ENCODE data around the gene FBLN5. TPM values are rescaled to one million over a fixed set of nuclear protein-coding genes. Genes with fewer than 3 reads are reported as not detected.
"Not testable (repeated sequence)": the region's sequence is repeated elsewhere in the genome, so short reads cannot be mapped to it uniquely, and the experiment has no call there.

Gene FBLN5
- total RNA-seq, 1 donor from 2014 or later, result 61.7 TPM

DNA sequence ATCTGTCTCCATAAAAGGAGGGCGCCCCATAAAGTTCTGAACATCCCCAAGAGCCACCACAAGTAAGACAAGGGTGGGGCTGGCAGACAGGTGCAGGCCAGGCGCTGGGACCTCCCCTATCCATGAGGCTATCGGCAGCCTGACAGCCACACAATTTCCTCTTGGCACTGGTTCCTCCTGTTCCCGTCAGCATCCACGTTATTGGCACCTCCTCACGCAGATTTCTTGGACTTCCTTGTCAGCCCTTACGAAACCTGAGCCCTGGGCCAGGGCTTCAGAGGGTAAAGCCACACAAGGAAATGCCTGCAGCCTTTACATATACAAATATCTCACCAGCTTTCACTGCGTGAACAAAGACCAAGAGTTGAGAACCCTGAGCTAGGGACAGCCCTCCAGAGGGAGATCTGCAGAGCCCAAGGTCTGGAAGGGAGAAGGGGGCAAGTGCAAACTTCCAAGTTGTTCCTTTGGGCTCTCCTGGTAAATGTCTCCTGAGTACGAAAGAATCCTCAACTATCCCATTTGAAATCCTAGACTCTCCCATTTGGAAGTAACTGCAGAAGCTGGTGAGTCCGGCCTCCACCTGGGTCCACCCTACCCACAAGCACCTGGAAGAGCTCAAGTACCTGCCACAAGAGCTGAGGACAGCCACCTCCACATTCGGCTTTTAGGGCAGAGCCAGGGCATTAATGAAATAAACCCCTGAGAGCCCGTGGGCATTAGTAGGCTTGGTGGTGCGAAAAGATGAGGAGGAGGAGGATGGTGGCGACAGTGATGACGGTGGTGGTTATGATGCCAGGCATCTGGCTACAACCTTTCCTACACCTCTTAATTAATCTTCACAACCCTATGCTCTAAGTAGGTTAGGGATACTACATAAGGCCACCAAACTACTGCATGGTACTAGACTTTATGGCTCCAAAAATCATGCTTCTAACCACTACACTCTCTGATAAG is 74.7 kb downstream of the FBLN5 start:
- ATAC-seq (peak; percentile 88), DNase-seq (peak; percentile 72)
- intact Hi-C loops (cut with micrococcal nuclease), result no loop called here

DNA sequence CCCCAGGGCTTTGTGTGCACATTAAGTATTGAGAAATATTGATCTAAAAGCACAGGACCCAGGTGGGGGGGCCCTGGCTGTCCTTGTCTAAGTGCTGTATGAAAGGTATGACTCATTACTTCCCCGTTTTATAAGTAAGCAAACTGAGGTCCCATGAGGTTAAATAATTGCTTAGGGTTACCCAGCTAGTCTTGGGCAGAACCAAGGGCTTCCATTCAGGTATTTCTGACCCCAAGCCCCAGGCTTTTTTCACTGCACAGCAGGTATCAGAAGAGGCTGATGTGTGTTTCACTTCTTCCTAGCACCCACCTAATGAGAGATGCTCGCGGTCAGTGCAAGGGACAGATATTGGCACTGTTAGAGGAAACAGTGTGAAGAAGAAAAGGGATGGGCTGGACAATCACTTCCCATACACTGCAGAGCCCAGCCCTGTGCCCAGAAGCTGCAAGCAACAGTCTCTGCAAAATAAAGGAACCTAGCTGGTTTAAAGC is 75.4 kb downstream of the FBLN5 start:
- ATAC-seq, result peak; percentile 56
- intact Hi-C loops (cut with micrococcal nuclease), result no loop called here
- DNase-seq, result peak; percentile 46

DNA sequence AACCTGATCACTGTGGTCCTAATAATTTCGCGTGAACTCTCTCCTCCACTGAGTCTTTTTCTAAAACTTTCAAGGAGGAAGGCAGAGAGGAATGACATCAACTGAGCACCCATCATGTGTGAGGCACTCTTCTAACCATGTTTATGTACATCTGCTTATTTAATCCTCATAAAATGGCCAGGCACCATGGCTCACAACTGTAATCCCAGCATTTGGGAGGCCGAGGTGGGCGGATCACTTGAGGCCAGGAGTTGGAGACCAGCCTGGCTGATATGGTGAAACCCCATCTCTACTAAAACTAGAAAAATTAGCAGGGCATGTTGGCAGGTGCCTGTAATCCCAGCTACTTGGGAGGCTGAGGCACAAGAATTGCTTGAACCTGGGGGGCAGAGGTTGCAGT is 76.1 kb downstream of the FBLN5 start:
- intact Hi-C loops (cut with micrococcal nuclease); DNase-seq; ATAC-seq: not testable (repeated sequence)

DNA sequence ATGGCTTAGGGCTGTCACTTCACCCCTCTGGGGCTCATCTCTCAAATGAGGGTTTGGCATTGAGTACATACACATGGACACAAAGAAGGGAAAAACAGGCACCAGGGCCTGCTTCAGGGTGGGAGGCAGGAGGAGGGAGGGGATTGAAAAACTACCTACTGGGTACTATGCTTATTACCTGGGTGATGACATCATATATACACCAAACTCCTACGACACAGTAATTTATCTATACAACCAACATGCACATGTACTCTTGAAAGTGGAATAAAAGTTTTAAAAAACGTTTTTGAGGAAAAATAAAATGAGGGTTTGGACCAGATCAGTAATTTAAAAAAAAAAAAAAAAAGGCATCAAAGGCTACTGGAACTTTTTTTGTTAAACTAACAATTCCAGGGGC is 76.6 kb downstream of the FBLN5 start:
- DNase-seq (no peak), ATAC-seq (no peak)
- intact Hi-C loops (cut with micrococcal nuclease), result no loop called here

DNA sequence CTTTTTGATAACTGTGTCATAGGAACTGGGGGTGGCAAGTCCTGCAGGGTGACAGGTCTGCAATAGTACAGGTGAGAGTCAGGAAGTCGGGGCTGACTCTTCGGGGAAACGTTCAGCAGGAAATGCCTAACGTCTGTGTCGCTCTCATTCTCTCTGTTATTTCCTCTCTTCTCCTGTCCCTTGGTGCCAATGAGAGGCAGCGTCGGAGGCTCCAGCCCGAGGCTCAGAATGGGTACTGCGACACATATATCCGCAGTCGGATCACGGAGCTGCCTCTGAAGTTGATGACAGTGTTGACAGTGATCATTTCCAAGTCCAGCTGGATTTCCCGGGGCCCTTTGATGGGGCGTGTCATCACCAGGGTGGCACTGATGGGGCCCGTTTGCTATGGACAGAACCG is 77.5 kb downstream of the FBLN5 start:
- intact Hi-C loops (cut with micrococcal nuclease), result no loop called here
- no peak for ATAC-seq
- DNase-seq, result no peak

DNA sequence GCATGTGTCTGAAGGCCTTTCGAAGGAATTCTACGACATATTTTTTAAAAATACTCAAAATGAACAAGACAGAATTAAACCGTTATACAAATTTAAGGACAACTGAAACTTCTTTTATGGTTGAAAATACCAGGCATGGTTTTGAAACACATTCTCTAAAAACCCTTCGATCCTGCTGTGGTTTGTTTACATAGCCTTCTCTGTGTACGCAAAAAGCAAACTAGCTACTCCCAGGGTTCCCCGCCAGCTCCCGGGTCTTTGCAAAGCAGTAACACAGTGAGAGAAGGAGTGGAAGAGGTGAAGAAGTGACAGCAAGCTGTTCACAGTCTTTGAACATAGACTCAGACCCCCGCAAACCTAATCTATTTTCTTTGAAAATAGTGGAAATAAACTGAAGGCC is 77.9 kb downstream of the FBLN5 start:
- no peak for DNase-seq
- ATAC-seq, result no peak
- intact Hi-C loops (cut with micrococcal nuclease), result no loop called here

DNA sequence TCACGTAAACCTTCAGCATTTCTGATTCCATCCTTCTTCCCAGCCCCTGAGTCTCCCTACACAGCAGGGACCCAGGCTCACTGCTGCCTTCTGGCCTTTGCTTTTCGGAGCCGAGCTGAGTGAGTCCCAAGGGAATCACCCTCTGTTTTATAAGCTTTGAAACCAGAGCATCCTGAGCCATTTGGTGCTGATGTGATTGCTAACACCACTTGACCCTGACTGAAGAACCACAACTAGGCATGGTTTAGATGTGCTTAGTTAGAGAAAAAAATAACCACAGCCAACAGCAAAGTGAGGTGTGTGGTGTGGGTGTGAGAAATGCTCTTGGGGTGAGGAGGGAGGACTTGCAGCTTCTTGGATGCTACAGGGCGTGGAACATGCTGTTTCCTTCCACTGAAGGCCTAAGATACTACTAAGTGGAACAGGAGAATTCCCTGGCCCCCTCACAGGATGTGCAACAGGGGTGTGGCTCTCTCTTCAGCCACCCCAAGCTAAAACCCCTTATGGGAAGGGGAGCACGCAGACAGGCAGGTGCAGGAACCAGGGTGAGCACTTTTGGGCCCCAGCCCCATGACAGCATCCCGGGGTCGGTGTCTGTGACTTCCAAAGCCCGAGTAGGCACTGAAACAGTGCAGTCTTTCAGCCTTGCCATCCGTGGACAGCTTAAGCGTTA is 80.0 kb downstream of the FBLN5 start, which contains the start of gene TC2N:
Gene TC2N (minus strand): TSS at position 221 of the 673 bp plus-strand sequence. CDS start 53,767 bp downstream, outside the sequence.
- ATAC-seq, result no peak
- intact Hi-C loops (cut with micrococcal nuclease), result no loop called here
- DNase-seq, result no peak

DNA sequence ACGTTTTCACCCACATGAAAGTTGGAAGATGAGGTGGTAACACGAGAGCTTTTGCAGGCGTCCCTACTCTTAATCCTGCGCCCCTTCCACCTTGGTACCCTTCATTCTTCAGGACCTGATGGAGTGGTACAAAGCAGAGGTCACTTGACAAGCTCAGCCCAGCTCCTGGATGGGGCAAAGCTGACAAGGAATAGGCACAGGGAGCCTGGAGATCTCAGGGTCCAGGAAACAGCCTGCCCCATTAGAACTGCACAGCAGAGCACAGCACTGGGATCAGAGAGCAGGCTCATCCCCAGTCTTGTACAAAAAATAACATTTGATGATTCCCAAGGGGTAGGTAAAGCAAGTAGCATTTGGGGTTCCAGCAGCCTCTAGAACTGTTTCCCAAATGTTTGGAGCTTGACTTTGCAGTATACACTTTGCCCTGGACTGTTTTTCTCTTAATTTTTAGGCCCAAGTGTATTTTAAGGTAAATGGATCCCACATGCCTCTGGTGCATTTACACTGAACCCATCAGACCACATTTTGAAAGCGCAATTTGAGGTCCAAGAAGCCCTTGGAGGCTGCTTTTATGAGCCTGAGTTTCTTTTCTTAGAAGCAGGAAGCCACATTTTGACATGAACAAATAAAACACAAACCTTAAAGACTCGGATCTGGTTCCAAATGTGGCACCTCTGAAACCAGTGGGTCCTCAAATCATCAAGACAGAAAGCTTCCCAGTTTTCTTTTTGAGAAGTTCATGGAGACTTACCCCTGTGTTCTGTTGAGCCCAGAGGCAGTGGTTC is 80.8 kb downstream of the FBLN5 start:
- intact Hi-C loops (cut with micrococcal nuclease), result no loop called here
- ATAC-seq (no peak), DNase-seq (no peak)

DNA sequence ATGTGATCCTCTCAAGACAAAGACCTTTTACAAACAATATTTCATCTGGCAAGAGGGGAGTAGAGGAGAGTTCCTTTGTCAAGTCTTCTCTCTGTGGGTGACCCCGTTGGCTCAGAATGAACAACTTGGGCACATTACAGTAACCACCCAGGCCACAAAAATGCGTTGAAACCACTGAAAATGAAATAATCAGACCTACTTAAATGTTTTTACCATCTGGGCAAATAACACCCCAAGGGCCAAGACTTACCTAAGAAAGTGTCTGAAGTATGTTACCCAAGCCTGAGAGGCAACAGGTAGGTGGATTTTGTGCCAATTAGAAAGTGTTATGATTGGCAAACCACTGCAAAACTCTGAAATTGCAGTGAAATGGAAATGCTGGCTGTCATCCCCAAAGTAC is 81.4 kb downstream of the FBLN5 start:
- ATAC-seq, result no peak
- DNase-seq, result no peak
- intact Hi-C loops (cut with micrococcal nuclease), result no loop called here

DNA sequence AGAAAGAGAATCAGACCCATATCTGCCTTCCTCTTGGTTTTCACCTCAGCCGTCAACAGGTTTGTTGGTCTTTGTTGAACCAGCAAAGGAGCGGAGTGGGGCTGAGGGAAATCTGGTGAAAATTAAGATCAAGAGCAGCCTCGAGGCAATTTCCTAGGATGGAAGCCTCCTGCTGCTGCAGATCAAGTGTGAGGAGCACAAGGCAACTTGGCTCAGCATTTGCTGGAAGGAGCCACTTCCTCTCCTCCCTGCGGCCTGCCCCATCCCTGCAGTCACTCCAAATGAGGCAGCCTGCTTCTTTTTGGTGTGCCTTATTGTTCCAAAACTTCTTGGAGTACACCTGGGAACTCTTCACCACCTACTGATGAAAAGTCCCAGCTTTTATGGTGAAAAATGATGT is 85.1 kb downstream of the FBLN5 start:
- peak; percentile 52 for ATAC-seq
- intact Hi-C loops (cut with micrococcal nuclease), result no loop called here
- no peak for DNase-seq

DNA sequence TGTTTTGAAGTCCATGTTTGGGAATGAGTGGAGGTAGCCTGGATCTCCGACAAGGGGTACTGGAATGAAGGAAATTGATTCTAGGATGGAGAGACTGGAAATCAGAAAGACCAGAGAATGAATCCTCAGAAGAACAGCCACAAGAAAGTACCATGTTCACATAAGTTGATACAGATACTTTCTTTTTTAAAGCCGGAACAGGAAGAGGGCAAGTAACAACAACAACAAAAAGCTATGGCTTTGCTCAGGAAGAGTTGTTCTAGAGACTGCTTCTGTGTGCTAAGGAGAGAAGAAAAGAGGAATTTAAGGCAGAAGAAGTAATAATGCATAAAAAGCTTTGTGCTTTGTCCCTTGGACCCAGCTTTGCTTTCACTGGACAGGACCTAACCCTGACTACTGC is 86.4 kb downstream of the FBLN5 start:
- ATAC-seq, result no peak
- intact Hi-C loops (cut with micrococcal nuclease), result no loop called here
- no peak for DNase-seq

DNA sequence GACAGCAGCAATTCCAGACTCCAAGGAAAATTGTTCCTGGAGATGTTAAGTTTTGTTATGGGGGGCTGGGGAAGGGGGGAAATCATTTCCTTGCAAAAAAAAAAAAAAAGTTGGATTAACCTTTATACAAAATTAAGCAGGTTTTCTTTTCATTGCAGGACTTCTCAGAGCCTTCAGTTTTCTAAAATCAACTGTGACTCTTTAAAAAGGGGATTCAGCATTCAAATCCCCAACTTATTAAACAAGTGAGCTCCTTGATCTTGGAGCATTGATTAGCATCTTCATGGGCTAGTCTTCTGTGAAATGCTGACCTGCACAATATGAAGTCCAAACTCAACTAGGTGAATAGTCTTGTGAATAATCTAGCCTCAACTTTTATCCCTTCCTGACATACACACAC is 87.3 kb downstream of the FBLN5 start:
- intact Hi-C loops (cut with micrococcal nuclease), result no loop called here
- ATAC-seq (no peak), DNase-seq (no peak)

DNA sequence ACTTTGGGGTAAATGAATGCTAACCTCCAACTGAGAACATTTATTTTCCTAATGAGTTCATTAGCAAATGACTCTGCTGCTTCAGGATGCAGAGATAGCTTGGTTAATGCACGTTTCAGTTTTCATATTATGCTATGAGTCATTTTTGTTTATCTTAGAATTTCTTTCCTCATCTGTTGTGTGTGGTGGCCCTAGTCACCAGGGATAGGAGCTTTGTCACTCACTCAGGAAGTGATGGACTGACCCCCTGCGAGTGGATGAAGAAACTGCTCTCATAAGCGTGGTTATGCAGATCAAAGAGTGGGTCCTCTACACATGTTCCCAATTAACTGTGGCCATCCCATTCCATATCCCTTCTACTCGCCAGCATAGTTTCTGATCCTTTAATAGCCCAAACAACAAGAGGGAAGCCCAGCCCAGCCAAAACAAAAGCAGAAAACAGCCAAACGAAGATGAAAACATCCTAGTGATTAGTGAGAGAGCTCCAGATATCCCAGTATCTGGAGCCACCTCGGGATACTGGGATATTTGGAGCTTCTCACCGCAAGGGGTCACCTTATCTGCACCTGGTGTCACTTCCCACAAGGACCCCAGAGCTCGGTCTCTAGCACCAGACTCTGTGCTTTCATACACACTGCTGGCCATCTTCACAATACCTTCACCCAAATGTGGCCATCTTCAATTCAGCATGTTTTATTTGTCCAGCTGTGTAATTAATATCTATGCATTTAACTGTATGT is 88.8 kb downstream of the FBLN5 start:
- DNase-seq (no peak), ATAC-seq (peak; percentile 45)
- intact Hi-C loops (cut with micrococcal nuclease), result no loop called here

DNA sequence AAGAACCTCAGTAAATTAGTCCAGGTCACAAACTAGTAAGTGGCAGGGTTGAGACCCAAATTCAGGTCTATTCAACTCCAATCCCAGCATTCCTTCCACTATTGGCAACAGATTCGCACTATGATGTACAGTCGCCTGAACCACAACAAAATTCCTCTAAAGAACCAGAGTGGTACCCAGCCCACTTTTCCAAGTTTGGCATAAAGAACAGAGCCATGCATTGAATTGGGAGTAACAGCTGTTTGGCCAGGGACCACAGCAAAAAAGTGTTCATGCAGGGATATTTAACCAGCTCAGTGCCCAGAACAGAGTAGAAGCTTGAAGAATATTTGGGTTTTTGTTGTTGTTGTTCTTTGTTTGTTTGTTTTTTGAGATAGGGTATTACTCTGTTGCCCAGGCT is 89.9 kb downstream of the FBLN5 start:
- DNase-seq (no peak), ATAC-seq (no peak)
- intact Hi-C loops (cut with micrococcal nuclease), result no loop called here

DNA sequence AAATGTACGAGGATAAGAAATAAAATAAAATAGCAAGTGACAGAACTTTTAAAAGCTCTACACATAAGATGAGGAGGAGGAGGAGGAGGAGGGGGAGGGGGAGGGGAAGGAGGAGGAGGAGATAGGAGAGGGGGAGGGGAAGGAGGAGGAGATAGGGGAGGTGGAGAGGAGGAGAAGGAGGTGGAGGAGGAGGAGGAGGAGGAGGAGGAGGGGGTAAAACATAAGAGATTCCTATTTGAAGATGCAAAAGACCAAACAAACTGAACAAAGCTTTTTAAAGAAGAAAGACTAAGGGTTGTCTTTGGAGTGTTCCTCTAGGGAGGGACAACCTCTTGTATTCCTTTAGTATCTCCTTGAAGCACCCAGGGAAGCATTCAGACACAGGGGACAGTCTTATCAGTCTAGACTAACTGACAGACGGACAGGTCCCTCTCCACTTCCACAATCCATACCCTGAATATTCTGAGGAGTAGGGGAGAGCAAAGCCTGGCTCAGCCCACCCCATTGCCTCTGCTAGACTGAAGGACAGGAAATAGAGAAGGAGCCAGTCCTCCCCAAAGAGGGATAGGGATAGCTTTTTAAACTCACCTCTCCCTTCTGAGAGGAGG is 93.1 kb downstream of the FBLN5 start:
- DNase-seq, result no peak
- ATAC-seq, result peak; percentile 53
- intact Hi-C loops (cut with micrococcal nuclease), result no loop called here

DNA sequence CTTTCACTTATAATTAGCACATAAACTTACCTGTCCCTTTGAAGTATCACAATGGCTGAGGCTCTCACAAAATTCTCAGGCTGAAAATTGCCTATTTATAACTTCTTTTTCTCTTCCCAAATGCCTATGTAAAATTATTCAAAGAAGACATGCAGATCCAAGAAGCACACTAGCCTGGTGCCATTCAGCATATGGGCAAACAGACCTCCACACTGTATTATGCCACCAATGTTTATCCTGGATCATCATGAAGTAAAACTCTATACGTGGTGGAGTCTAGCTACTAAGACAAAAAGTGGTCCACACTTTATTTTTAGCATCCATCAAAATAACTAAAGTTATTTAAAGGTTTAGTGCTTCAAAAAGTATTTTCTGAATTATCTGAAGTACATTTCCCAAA is 95.9 kb downstream of the FBLN5 start:
- intact Hi-C loops (cut with micrococcal nuclease), result no loop called here
- DNase-seq, result no peak
- no peak for ATAC-seq

DNA sequence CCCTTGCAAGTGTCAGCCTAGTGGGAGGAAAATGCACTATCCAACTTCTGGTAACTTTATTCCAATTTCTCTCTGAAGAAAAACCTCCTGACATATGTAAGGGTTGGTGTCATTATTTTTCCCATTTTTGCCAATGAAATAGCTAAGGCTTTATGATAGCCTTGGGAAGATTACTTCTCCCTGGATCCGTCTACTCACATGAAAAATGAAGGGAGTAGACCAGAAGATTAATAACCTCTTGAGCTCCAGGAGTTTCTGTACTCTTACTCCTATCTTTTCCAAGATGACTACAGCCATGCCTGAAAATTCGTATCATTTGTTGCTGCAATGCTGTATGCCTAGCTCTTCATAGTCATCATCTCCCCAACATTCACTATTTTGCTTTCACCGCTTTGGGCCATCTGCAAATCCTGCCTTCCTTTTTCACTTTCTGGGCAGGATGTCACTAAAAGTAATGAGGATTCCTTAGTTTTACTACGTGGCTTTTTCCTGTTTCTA is 98.9 kb downstream of the FBLN5 start:
- ATAC-seq (no peak), DNase-seq (no peak)
- intact Hi-C loops (cut with micrococcal nuclease), result no loop called here

DNA sequence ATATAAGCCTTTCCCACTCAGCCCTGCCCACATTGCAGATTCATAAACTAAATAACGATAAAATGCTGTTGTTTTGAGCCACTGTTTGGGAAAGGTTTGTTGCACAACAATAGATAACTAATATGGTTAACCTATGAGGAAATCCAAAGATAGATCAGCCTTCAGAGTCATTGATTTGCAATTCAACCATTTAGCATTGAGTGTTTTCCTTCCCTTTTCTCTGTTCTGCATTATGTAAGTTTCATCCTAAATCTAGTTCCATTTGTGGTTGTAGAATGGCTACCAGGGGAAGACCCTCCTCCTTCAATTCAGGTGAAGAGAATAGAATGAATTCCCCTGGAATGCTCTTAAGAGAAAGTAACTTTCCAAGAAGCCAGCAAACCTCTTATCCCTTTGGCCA is 99.8 kb downstream of the FBLN5 start:
- intact Hi-C loops (cut with micrococcal nuclease), result no loop called here
- ATAC-seq (no peak), DNase-seq (no peak)

Measured in left ventricle myocardium superior (tissue), 1 donor.